ENCODE measurements around the gene MAB21L2.
"Not testable (repeated sequence)": the region's sequence is repeated elsewhere in the genome, so short reads cannot be mapped to it uniquely, and the experiment has no call there.

MAB21L2 gene

DNA sequence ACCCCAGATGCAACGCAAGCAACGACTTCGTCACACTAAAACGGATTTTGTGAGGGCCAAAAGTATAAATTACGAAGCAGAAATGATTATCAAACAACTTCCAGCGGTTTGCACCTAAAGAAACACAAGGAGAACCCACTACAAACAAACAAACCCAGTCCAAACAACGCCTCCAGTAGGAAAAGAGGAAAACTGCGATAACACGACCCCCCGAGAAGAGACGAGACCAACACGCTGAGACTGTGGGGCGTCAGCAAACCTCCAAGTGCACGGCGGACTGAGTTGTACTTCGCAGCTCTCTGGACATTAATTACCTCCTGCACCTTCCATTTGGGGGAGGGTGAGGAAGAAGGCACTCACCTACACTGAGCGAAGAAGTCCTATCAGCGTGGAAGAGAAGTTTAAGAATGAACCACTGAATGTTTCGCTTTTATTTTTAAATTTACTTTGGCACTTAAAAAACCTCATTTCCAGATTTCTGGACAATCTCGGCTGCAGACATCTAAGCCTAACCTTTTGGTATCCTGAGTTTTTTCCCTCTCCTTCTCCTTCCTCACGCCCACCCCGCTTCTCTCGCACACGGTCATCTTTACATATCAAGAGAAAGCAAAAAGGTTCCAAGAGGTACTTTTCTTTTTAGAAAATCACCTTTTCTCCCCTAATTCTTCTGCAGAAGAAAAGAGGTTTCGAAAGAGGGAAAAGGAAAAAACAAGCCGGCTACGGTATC lies at the start of gene MAB21L2:
Gene MAB21L2 (plus strand): TSS at position 6 of the 727 bp plus-strand sequence. CDS start 879 bp downstream, outside the sequence.
- DNase-seq (ENCODE audit: low read depth): no peak

DNA sequence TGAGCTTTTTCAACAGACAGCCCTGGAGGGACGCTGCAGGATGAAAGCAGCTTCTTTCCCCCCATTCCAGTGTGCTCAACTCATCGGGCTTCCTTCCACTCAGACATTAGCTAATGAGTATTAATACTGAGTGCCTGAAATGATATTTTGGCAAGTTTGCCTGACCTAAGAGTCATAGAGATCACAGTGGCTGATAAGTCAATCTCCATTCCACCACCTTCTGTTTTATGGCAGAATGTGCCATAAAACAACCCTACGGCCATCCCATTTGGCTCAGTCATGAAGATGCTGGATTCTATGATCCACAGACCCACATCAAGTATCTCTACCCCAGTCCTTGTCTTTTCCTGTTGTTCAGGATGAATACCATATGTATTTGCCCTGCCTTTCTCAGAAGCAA lies 48.3 kb upstream of the MAB21L2 start:
- DNase-seq (ENCODE audit: low read depth): no peak

DNA sequence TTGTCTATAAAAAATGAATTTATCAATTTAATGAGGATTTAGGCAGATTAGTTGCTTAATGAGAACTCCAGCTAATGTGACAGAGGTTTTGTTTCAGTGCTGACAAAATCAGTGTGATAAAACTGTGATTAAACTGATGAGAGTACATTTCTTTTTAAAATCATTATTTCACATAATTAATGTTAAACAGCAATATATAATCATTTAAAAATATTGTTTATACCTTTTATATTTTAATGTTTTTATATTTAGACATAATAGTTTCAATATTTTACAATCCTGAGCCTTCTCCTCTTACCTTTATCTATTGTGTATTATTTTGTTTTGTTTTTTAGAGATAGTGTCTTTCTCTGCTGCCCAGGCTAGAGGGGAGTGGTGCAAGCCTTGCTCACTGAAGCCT lies 47.1 kb upstream of the MAB21L2 start:
- no peak for DNase-seq (ENCODE audit: low read depth)

DNA sequence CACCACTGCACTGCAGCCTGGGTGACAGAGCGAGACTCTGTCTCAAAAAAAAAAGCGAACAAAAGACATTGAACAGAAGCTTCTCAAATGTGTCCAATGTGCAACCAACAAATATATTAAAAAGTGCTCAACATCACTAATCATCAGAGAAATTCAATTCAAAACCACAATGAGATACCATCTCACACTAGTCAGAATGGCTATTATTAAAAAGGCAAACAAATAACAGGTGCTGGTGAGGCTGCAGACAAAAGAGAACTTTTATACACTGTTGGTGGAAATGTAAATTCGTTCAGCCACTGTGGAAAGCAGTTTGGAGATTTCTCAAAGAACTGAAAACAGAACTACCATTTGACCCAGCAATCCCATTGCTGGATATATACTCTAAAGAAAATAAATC lies 44.0 kb upstream of the MAB21L2 start:
- DNase-seq (ENCODE audit: low read depth): not testable (repeated sequence)

DNA sequence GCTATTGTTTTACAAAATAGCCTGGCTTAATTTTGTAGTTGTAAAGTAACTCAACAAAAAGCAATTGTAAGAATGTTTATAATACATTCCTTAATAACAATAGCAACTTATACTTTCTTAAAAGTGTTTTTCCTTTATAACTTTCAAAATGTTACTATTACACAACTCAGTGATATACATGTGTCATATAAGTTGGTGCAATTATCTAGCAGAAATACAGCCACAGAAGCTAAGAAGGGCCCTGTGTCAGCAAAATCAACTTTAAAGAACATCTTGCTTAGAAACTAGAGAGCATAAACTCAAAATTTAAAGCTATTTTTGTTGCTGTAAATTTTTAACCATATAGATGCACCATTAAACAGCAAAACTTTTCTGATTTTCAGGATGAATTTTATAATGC lies 41.4 kb upstream of the MAB21L2 start:
- no peak for DNase-seq (ENCODE audit: low read depth)

DNA sequence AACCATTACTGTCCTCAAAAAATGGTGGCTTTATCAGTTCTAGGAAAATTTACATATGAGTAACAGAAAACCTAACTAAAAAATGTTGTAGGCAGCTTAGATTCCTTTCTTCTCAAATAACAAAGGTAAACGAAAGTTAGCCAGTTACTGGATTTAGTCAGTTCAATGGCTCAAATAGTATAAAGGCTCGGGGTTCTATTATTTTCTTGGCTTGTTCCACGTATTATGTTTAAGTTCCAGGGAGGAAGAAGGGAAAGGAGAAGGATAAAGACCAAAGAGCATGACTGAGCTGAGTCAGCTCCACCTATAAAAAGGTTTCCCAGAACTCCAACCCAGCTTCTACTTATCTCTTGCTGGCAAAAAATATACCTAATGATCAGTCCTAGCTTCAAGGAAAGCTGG lies 41.0 kb upstream of the MAB21L2 start:
- DNase-seq (ENCODE audit: low read depth): no peak

DNA sequence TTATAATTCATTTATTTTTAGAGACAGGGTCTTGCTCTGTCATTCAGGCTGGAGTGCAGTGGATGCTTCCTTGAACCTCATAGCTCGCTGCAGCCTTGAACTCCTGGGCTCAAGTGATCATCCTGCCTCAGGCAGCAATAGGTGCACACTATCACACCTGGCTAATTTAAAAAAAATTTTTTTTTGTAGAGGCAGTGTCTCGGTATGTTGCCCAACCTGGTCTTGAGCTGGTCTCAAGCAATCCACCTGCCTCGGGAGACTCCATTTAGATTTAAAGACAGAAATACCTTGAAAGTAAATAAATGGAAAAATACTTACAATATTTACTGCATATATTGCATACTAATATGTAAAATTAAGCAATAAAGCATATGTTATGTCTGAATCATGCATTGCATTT lies 40.3 kb upstream of the MAB21L2 start:
- DNase-seq (ENCODE audit: low read depth): no peak

DNA sequence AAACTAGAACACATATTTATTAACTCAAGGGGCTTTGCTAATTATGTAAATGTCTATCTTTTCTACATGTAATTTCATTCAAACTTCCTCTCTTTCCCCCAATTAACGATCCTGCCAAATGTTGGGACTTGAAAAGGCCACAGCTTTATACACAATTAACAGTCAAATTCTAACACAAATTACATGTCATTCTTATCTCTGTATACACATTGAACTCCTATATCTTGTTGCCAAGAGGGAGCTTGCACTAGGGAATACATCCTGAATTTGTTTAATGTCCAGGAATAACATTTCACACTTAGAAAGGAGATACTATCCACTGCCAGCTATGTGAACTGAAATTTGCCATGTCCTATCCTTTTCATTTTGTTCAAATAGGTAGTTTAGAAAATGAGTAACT lies 38.9 kb upstream of the MAB21L2 start:
- no peak for DNase-seq (ENCODE audit: low read depth)

DNA sequence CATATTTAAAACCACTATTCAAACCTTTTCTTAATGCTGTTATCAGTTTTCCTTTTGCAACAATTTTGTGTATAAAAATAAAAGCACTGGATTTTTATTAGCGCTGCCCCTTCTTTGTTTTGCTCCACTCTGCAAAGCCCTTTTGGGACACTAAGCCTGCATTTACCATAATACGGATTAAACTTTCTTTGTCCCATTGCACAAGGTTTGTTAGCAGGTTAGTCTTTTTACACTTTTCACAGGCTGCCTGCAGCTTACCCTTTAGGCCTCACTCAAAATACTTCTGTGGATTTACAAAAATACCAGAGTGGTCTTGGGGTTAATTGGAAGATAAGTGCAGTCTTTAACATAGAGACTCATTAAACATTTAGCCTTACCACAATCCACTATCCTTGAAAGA lies 35.7 kb upstream of the MAB21L2 start:
- no peak for DNase-seq (ENCODE audit: low read depth)

DNA sequence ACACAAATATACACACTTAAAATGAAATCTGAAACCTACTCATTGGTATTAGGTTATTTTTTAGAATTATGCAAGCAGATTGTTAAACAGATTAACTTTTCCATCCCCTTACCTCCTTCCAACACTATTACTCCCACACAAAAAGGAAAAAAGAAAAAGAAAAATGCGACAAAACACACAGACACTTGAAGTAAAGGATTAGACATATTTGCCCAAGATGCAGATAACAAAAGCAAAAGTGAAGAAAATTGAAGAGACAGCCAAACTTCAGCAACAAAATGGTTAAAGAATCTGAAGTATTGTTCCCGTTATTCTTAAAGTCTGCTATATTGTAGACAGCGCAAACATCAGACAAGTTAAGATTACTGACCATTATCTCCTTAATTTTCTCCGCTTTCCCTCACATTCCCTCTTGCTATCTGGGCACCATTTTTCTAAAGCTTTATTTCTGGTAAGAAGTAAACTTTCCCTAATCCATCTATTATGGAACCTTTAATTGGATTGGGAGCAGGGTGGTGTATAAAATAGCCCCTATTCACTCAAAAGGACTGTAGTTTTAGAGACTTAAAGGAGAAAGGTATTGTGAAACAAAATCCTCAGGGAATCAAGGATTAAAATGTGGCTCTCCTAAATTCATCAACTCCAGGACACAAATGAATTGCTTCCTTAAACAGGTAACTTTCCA lies 34.7 kb upstream of the MAB21L2 start:
- DNase-seq (ENCODE audit: low read depth): no peak

DNA sequence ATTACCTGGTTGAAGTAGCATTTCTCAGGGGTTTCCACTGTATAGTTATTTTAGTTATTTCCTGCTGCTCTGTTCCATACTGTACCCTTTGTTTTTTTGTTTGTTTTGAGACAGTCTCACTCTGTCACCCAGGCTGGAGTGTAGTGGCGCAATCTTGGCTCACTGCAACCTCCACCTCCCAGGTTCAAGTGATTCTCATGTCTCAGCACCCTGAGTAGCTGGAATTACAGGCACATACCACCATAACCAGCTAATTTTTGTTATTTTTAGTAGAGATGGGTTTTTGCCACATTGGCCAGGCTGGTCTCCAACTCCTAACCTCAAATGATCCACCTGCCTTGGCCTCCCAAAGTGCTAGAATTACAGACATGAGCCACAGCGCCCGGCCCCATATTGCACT lies 24.1 kb upstream of the MAB21L2 start:
- DNase-seq (ENCODE audit: low read depth): not testable (repeated sequence)

DNA sequence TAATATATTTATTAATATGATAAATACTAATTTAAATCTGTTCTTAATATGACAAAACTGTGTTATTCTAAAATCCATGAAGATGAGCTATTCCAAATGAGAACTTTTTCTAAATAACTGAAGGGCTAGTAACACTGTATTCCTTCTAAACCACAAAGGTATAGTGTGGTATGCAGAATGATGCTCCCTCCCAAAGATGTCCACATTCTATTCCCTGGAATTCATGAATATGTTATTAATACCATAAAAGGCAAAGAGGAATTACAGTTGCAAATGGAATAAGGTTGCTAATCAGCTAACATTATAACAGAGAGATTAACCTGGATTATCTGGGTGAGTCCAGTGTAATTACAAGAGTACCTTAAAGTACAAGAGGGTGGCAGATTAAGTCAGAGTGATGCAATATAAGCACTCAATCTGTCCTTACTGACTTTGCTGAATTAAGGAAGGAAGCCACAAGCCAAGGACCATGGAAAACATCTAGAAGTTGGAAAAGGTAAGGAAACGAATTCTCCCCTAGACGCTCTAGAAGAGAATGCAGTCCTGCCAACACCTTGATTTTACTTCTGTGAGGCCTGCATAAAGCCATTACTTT lies 20.7 kb upstream of the MAB21L2 start:
- no peak for DNase-seq (ENCODE audit: low read depth)

DNA sequence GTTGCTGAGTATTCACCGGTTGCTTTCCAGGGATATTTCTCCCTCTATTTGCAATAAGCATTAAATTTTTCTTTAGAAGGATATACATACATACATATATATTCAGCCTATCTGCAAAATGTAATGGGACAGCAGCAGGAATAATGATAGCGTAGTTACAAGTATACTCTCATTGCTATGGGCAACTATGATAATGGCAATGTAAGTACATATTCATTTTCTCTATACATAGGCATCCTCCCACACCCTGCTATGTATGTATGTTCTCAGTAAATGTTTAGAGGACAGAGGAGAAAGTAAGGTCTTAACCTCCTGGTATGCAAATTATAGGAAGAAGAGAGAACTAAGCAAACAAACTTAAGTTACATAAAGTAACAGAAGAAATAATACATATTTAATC lies 19.7 kb upstream of the MAB21L2 start:
- DNase-seq (ENCODE audit: low read depth): no peak

DNA sequence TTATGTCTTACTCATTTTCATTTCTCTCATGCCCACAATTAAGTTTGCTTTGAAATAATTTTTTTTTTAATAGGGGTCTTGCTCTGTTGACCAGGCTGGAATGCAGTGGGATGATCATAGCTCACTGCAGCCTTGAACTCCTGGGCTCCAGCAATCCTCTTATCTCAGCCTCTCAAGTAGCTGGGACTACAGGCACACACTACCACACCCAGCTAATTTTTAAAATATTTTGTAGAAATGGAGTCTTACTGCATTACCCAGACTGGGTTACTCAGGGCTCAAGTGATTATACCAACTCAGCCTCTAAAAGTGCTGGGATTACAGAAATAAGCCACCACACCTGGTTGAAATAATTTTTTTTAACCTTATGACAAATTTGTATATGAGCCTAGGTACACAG lies 19.2 kb upstream of the MAB21L2 start:
- DNase-seq (ENCODE audit: low read depth): no peak

DNA sequence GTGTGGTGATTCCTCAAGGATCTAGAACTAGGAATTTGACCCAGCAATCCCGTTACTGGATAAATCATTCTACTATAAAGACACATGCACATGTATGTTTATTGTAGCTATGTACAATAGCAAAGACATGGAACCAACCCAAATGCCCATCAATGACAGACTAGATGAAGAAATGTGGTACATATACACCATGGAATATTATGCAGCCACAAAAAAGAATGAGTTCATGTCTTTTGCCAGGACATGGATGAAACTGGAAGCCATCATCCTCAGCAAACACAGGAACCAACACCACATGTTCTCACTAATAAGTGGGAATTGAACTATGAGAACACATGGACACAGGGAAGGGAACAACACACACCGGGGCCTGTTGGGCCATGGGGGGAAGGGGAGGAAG lies 17.0 kb upstream of the MAB21L2 start:
- DNase-seq (ENCODE audit: low read depth): not testable (repeated sequence)

DNA sequence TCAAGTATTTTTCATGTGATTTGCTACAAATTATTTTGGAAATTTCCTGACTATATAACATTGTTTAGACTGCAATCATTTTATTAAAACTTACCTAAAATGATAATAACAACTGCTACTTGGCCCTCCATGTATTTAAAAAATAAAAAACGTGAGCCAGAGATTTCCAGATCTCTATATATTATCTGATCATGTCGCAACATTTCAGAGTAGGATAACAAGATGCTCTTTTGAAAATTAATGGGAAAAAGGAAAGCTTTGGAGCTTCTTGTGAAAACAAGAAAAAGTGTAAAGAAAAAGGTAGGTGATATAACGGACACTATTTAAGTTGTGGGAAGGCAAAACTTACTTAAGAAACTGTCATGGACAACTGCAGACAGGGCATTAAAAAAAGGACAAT lies 14.9 kb upstream of the MAB21L2 start:
- DNase-seq (ENCODE audit: low read depth): no peak

DNA sequence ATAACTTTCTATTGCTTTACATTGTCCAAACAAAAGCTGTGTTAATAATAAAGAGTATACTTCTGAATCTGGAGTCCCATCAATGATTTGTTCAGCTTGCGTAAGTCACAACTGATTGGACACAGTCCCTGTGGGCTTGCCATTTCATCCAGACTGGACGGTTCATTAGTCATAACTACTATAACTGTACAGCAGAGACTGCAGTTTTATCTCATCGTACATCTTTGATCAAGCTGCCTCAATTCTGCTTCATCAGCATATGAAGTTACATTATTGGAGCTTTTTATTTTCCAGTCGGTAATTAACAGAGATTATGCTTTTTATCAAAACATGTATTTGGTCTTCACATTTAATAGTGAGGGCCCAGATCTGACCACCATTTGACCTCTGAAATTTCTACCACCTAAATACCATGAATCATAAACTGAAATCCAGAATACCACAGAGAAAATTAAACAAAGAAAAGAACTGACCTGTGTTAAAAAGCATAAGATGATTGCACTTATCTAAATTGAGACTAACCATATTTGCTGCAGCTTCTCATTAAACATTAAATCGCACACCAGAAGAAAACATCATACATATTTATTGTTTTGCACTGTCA lies 12.5 kb upstream of the MAB21L2 start:
- peak; percentile 80 for DNase-seq (ENCODE audit: low read depth)

DNA sequence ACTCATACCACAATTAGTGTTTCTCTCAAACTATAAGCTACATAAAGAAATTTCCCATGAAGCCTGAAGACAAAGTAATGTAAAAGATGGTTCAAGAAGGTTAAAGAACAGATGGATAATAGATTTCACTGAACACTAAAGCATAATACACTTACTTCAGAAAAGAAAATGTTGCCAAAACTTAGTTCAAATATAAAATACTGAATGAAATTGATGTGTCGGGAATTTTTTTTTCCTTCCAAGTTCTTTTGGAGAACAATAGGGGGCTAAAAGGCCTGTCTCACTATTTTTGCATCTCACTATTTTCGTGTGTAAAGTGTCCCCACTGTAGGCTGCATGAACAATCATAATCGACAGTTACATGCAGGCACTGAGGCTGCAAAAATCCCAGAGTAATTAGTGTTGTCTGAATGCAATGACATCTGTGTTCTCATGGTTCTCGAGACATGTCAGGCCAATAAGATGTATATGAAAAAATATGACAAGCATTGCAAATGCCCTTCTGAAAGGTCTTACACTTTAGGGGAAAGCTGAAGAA lies 11.9 kb upstream of the MAB21L2 start:
- no peak for DNase-seq (ENCODE audit: low read depth)

DNA sequence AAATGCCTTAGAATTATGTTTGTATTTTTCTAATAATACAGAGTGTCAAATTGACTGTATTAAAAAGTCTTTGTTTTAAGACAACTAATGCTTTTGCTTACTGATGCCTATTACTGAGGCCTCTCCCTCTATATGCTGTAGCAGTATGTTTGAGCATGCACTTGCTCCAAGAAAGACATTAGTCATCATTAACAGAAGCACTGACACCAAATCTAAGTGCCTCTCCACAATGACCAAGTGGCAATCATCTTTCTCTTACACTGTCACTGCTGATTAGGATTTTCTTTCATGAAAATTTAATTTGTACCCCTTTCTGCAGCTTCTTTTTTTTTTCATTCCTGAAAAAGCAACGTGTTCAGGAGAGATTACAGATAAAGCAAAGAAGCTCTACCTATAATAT lies 11.1 kb upstream of the MAB21L2 start:
- no peak for DNase-seq (ENCODE audit: low read depth)

DNA sequence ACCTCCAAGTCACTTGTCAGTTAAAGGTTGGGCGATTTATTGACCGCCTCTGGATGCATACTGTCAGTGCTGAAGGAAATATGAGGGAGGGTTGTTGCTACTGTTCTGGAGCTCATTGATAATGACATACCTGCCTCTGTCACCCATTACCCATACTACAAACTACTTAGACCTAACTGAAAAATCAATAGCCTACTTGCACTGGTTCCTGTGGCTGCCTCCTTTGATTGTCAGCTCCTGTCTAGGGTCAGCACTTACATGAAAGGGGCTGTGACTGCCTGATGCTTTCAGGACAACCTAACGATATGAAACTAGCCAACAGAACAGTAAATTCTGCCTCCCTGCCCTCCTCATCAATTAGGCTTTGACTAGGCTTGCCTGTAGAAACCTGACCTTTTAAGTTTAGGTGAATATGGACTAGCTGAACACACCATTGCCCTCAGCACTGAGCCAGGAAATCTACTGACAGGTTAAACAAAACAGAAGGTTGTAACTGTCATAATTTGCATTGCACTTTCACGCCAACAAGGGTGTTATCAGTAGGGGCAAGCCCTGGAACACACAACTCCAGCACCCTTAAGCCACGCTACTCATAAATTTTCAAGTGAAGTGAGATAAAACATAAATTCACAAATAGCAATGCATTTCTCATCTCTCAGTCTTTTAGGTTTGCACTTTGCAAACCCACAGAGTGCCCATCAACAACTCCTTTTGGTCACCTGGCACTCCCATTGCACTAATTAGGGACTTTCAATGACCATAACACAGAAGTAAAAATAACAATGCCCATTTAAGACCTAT lies 9.0 kb upstream of the MAB21L2 start:
- DNase-seq (ENCODE audit: low read depth): peak; percentile 90

DNA sequence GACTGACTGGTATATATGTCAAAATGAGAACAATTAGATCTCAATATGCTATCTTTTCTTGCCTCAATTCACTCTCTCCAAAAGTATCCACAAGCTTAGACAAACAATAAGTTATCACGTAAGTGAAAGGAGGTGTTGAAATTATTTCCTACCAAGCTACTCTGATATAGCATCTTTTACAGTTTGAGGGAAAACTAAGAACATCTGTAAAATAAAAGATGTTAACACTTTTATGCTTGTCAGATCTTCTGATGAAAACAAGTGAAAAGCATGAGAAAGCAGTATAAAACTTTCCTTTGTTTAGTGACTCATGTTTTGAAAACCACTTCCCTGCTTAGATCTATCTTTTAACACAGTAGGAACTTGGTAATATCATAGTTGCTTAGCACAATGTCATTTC lies 8.4 kb upstream of the MAB21L2 start:
- DNase-seq (ENCODE audit: low read depth): peak; percentile 79

DNA sequence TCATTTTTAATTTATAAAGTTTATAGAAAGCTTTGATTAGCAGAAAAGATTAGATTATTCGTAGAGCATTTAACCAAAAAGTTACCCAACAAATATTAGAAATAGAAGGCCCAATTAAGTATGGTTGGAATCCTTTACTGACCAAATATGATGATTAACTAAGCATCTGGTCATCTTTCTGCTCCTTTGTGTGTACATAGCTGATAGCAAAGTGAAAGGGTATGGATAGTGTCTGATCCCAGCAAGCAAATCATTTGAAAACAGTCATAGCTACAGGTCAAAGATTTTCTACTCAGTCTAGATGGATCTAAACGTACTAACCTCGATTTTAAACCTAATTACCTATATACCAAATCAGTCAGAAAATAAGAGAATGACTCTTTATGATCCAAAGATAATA lies 7.3 kb upstream of the MAB21L2 start:
- peak; percentile 82 for DNase-seq (ENCODE audit: low read depth)

All from amniotic epithelial cell (primary cell).